GM18526 (cell line): ENCODE measurements around the gene TMEM218.

Source experiments
- POLR2A ChIP-seq: IDR thresholded peaks from 3 replicates; pipeline ENCODE4 v1.6.1; 2011; ENCODE audit not compliant: insufficient read length; ENCODE audit errors: extremely low read depth

TMEM218 gene

DNA sequence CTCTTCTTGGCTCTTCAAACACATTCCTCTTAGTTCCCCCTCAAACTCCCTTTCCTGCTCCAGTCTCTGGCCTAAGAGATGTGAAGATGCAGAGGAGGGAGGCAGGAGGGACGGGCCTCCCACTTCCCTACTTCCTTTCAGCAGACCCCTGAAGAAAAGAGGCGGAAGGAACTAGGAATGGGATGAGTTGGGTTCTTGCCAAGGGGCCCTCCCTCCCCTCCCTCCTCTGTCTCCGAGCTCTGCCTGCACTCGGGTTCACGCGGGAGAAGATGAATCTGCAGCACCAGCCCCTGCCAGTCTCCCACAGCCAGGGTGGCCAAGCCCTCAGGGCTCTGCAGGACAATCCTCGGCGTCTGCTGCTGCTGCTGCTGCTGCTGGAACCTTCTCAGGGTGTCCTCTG is 28.8 kb upstream of the TMEM218 start:
- TF ChIP-seq POLR2A = no peak

GRCh38 chr11:125139778-125140177 is 28.4 kb upstream of the TMEM218 start:
- no peak for TF ChIP-seq POLR2A

DNA sequence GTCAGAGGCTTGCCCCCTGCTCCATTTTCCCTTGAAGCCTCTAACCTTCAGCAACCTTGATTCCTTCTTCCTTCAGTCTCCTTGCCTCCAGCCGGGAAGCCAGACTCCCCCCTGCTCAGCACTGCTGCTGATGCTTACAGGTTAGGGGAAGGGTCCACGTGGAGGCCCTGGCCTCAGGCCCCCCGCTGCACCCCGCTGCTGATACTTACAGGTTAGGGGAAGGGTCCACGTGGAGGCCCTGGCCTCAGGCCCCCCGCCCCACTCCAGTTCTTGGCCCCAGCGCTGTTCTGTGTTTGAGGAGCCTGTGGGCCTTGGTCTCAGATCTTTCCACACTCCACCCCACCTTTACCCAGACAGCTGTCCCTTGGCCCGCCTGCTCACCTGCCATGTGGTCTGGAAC is 27.5 kb upstream of the TMEM218 start:
- TF ChIP-seq POLR2A = no peak

DNA sequence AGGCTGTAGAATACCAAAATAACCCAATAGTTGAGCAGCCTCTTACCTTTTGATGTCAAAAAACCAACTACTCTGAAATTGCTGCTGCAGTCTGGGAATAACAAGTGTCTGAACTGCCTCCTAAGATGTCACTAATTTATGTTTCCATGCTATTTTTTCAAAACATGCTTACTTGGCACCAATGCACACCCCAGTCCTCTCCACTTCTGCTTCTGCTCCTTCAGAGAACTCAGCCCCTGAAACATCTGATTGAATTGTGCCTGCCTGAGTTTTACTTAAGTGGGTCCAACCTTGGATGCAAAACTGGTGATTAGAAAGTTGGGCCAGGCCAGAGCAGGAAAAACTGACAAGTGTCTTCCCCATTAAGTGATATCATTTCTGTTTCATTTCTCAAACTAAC is 24.6 kb upstream of the TMEM218 start:
- no peak for TF ChIP-seq POLR2A

DNA sequence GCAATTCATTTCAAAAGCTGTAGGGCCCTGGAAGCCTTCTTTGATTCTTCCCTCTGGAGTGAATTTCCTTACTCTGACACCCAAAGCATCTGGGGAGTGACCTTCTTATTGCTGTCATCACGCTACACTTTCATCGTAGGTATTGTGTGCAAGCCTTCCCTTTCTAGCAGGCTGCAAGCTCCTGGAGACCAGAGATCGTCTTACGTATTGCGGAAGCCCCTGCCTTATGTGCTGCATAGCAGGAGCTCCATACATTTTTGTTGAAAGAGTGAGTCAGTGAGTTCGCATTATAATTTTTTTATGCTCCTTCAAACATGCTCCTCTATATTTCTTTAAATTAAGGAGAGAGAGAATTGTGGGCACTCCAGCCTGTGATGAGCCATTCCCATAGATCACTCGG is 21.2 kb upstream of the TMEM218 start:
- TF ChIP-seq POLR2A = no peak

- no peak for TF ChIP-seq POLR2A
Measured at GRCh38 chr11:125132071-125132470, 20.6 kb upstream of the TMEM218 start.

GRCh38 chr11:125129316-125129993 is 18.0 kb upstream of the TMEM218 start:
- TF ChIP-seq POLR2A = no peak

GRCh38 chr11:125128450-125128849 is 17.0 kb upstream of the TMEM218 start:
- TF ChIP-seq POLR2A = no peak

- no peak for TF ChIP-seq POLR2A
Measured at GRCh38 chr11:125124618-125124992, 13.2 kb upstream of the TMEM218 start.

- TF ChIP-seq POLR2A = no peak
Measured at GRCh38 chr11:125123947-125124617, 12.7 kb upstream of the TMEM218 start.

DNA sequence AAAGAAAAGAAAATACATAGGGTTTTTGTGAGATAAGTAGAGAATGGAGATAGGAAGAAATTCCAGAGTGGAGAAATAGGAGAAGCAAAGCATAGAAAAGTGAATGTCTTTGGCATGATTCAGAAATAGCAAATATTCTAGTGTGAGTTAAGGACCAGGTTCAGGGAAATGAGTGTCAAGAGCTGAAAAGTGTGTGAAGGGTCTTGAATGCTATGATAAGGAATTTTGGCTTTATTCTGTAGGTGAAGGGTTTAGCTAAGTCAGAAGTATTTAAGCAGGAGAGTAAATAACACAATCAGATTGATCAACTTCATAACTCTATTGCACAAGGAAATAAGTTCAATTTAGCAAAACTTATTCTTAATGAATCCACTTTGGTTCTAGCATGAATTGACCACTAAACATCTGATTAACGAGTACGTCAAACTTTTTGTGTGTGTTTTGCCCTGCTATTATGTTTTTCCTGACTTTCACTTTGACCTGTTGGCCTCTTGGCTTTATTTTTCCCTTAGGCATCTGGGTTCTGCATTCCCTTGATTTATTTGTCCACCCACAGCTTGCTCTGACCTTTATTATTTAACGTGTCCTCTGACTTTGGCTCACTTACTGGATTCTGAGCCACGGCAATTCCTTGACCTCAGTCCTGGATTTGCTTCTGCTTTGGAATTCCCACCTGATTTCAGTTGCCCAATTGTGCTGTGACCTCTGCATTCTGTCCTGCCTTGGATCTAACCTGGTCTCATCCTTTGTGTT is 11.9 kb upstream of the TMEM218 start:
- no peak for TF ChIP-seq POLR2A

DNA sequence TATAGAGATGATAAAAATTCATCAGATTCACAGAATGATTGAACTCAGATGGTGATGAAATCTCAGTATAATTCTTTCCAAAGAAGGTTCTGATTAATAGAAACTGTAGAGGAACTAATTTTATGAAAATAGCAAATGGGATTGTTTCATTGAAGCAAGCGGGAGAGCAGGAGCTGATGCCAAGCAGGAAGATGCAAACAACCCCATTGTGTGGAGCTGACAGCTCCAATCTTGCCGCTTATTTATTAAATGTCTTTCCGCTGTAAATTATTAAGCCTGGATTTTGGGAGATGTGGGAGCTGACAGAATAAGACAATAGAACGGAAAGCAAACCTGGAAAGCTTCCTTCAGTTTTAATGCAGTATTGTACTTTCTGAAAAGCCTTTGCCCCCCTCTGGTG is 6.0 kb upstream of the TMEM218 start:
- TF ChIP-seq POLR2A = no peak

DNA sequence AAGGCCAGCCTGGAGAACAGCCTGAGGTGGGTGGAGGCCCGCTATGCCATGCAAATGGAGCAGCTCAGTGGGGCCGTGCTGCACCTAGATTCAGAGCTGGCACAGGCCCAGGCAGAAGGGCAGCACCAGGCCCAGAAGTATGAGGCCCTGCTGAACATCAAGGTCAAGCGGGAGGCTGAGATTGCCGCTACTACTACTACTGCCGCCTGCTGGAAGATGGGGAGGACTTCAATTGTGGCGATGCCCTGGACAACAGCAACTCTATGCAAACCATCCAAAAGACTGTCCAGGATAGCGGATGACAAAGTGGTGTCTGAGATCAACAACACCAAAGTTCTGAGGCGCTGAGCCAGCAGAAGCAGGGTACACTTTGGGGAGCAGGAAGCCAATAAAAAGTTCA is 3.1 kb upstream of the TMEM218 start:
- no peak for TF ChIP-seq POLR2A

DNA sequence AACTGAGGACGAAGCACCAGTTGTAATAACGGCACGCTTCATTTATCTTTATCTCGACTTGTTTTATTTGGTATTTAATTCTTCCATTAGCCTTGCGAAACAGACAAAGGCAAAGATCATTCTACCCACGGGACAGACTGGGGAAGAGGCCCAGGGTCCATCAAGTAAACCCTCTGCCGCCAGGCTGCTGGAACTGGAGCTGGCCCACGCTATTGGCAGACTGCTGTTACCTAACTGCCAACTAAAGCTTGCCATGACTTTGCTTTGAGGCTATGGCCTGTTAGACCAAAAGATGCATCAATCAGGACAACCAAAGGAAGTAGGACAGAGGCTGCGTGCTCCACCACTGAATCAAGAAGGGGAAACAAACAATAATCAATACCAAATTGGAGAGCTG is 780 bp upstream of the TMEM218 start:
- TF ChIP-seq POLR2A = no peak

GRCh38 chr11:125111001-125111342 is 454 bp downstream of the TMEM218 start:
- TF ChIP-seq POLR2A = no peak

- TF ChIP-seq POLR2A = no peak
Measured at GRCh38 chr11:125110506-125110905, 920 bp downstream of the TMEM218 start.
